ENCODE results near the gene HLF. TPM values are rescaled to one million over a fixed set of nuclear protein-coding genes. Genes with fewer than 3 reads are reported as not detected.

The HLF gene
- total RNA-seq, 1 donor from 2014 or later, result 0.32 TPM

- Mint-ChIP-seq H3K27ac (ENCODE audit: unreplicated experiment) (no peak overlapping the region), H3K36me3 (ENCODE audit: unreplicated experiment) (no peaks in the 10 kb centered on the region), H3K4me3 (ENCODE audit: unreplicated experiment) (no peak overlapping the region), H3K4me1 (ENCODE audit: low read depth, unreplicated experiment) (no peaks in the 10 kb centered on the region), H3K27me3 (ENCODE audit: unreplicated experiment) (no peaks in the 10 kb centered on the region), H3K9me3 (ENCODE audit: unreplicated experiment) (no peaks in the 10 kb centered on the region)
- TF ChIP-seq CTCF (IDR thresholded peaks at IDR 0.05; ENCODE audit: partially characterized antibody, unreplicated experiment), result no peak
- DNase-seq, result no peak
Measured at GRCh38 chr17:55273579-55274354, 9.0 kb downstream of the HLF start.

- Mint-ChIP-seq H3K27ac (ENCODE audit: unreplicated experiment) (no peak overlapping the region), H3K9me3 (ENCODE audit: unreplicated experiment) (no peaks in the 10 kb centered on the region), H3K27me3 (ENCODE audit: unreplicated experiment) (no peaks in the 10 kb centered on the region), H3K4me3 (ENCODE audit: unreplicated experiment) (no peak overlapping the region), H3K4me1 (ENCODE audit: low read depth, unreplicated experiment) (no peaks in the 10 kb centered on the region), H3K36me3 (ENCODE audit: unreplicated experiment) (no peaks in the 10 kb centered on the region)
- DNase-seq, result no peak
- no peak for TF ChIP-seq CTCF (IDR thresholded peaks at IDR 0.05; ENCODE audit: partially characterized antibody, unreplicated experiment)
Measured at GRCh38 chr17:55274355-55275255, 9.8 kb downstream of the HLF start.

- Mint-ChIP-seq H3K4me1 (ENCODE audit: low read depth, unreplicated experiment) (no peaks in the 10 kb centered on the region), H3K27ac (ENCODE audit: unreplicated experiment) (no peak overlapping the region), H3K27me3 (ENCODE audit: unreplicated experiment) (no peaks in the 10 kb centered on the region), H3K36me3 (ENCODE audit: unreplicated experiment) (no peaks in the 10 kb centered on the region), H3K9me3 (ENCODE audit: unreplicated experiment) (no peaks in the 10 kb centered on the region), H3K4me3 (ENCODE audit: unreplicated experiment) (no peak overlapping the region)
- no peak for DNase-seq
- no peak for TF ChIP-seq CTCF (IDR thresholded peaks at IDR 0.05; ENCODE audit: partially characterized antibody, unreplicated experiment)
Measured at GRCh38 chr17:55275894-55276804, 11.4 kb downstream of the HLF start.

GRCh38 chr17:55278173-55278961 is 13.6 kb downstream of the HLF start:
- no peak for TF ChIP-seq CTCF (IDR thresholded peaks at IDR 0.05; ENCODE audit: partially characterized antibody, unreplicated experiment)
- Mint-ChIP-seq H3K9me3 (ENCODE audit: unreplicated experiment) (no peaks in the 10 kb centered on the region), H3K4me3 (ENCODE audit: unreplicated experiment) (no peak overlapping the region), H3K27me3 (ENCODE audit: unreplicated experiment) (no peaks in the 10 kb centered on the region), H3K36me3 (ENCODE audit: unreplicated experiment) (no peaks in the 10 kb centered on the region), H3K4me1 (ENCODE audit: low read depth, unreplicated experiment) (no peaks in the 10 kb centered on the region), H3K27ac (ENCODE audit: unreplicated experiment) (no peak overlapping the region)
- DNase-seq, result no peak

All from glutamatergic neuron (in vitro differentiated cells).